Activated CD4-positive, CD25-positive, alpha-beta regulatory T cell treated with anti-CD3 and anti-CD28 coated beads, Interleukin-2, amount 50 U/mL, for 72 hours (primary cell): ENCODE results near the gene KCNQ1.
A peak's percentile ranks its signal among the peaks of the same experiment; 100 is the strongest.

Source experiments
- DNase-seq: peaks from one replicate; pipeline ENCODE4 v3.0.0; 2021

KCNQ1 gene

GRCh38 chr11:2574043-2574552 lies 129.3 kb downstream of the KCNQ1 start:
- no peak for DNase-seq

DNA sequence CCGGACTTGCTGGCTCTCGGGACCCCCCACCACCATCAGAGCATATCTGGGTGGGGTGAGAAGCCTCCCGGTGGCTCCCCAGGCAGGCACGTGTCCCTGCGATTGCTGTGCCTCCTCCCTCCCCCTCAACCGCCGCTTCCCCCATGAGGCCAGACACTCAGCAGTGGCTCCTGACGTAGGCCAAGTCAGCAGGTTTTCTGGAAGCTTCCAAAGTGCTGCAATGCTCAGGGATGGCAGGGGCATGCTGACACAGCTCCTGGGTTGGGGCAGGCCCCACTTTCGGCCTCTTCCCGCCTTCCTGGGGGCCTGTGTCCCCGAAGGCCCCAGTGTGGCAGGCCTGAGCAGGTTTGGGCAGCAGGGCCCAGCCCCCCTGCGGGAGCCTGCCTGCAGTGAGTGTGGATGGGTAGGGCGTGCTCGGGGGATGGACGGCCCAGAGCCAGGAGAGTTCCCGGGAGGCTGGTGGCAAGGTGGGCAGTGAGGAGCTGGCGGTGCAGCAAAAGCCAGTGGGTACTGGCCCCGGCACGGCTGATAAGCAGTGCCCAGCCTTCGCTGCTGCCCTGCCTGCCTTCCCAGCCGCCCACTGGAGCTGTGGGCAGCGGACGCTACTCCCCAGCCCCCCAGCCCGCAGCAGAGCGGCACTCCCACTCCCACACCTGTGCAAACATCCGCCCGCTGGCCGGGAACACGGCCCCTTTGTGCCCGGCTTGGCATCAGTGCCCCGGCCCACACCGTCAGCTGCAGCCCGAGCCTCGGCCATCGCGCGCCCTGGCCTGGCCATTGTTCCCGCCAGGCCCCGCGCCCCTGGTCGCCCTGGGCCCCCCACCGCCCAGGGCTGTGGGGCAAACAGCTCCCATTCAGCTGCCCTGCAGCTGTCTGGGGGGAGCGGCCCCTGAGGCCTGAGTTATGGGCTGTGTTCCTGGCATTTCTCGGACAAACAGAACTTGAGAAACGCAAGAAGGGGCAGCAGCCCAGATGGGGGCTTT lies 130.0 kb downstream of the KCNQ1 start:
- peak; percentile 24 for DNase-seq

DNA sequence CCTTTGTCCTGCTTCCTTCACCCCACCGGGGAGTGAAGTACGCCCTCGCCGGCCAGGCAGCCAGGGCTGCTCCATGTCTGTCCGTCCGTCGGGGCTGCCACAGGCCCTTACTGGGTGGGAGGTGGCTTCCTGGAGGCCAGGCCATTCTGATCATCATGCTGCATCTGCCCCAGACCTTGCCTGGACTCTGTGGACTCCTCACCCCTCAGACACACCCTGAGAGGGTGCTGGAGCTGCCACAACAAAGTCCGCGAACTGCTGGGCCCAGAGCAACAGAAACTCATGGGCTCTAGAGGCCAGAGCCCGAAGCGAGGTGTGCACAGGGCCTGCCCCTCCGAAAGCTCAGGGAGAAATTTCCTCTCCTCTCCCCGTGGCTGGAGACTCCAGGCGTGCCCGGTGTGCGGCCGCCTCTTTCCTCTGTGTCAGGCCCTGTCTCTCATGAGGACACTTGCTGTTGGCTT lies 130.8 kb downstream of the KCNQ1 start:
- no peak for DNase-seq

DNA sequence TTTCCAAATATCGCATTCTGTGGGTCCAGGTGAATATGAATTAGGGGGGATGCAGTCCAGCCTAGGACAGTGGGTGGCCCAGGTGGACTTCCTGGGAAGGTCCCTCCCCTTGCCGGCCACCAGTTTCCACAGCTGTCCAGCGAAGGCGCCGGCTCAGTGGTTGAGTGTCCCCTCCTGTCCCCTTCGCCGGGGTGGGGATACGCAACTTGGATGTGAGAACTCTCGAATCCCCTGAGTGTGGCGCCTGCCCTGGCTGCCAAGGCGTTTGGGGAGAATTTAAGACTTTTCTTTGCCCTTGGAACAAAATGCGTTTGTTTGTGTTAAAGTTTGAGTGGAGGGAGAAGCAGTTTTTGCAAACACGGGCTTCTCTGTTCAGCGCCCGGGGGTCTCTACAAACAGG lies 131.3 kb downstream of the KCNQ1 start:
- DNase-seq, result no peak

DNA sequence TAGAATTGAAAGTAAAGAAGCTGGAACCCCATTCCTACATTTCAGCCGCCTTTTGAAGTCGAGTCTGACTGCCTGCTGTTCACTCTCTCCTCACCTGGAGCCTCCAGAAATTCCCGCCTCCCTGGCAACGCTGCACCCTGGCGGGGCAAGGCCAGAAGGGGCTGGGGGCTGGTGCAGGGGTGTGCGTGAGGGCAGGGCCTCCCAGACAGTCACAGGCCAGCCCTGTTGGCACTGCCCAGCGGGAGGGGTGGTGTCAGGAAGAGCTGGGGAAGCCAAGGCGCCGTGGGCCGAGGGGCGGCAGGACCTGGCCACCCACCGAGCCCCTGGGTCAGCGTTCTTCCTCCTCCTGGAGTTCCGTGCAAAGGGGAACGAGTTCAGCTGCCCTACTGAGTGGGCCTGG lies 131.7 kb downstream of the KCNQ1 start:
- no peak for DNase-seq

- peak; percentile 25 for DNase-seq
Observed at GRCh38 chr11:2577031-2577990, 132.5 kb downstream of the KCNQ1 start.

- DNase-seq, result peak; percentile 25
Observed at GRCh38 chr11:2577991-2578928, 133.5 kb downstream of the KCNQ1 start.

GRCh38 chr11:2578929-2579270 lies 134.1 kb downstream of the KCNQ1 start:
- peak; percentile 11 for DNase-seq

GRCh38 chr11:2579315-2580060 lies 134.7 kb downstream of the KCNQ1 start:
- no peak for DNase-seq

DNA sequence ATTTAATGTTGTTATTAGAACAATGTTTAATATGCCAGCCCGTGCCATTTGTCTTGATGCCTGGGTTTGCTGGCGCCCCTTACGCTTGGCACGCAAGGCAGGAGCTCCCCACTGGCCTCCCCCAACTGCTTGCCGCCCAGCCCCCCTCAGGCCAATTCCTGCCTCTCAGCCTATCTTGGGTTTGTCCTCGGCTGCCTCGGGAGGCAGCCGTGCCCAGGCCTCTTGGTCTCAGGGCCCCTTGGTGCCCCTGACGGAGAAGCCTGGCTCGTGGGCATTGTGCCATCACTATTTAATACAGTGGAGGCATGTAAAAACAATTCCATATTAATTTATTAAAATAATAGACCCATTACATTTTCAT lies 135.2 kb downstream of the KCNQ1 start:
- DNase-seq, result no peak

DNA sequence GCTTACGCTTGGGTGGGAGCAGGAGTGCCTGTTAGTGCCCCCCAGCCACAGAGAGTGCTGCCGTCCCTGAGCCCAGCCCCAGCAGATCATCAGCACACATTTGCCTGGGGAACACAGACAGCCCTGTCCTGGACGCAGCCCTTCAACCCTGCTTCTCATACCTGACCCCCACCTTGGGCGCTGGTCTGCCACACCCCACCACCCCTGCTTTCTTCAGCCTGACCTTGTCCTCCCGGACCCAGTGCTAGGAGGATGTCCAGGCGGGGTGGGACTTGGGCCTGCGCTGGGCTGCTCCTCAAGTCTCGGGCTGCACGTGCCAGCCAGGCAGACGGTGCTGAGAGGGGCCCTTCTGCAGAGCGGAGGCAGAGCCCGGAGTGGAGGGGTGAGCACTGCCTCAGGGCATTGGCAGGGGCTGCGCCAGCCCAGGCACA lies 135.8 kb downstream of the KCNQ1 start:
- DNase-seq, result peak; percentile 13

DNA sequence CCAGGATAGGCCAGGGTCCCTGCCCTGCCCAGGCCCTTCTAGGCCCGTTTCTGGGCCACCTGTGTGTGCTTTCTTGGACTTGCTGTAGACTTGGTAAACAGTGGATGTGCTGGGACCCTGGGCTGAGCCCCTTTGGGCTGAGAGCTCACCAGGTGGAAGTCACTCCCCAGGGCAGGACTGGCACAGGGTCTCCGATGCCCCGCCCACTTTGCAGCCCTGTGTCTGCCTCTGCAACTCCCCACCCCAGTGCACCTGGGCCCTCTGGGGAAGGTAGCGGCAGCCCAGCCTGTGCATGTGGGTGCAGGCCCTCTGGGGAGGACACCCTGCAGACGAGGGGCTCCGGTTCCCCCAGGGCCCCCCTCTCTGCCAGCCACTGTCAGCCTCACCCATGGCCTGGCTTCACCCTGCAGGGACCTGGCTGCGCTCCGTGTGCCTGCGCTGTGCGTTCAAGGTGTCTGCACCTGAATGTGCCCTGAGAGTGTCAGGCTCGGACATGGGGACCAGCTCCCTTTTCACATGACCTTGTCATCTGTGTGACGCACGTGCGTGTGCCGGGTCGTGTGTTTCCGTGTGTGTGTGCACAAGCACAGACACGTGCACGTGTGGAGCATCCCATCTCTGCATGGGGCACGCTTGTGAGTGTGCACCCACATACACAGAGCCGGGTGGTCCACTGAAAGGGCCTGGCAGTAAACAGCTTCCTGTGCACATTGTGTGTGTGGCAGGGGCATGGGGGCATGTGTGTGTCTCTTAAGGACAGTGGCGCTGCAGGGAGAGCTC lies 136.5 kb downstream of the KCNQ1 start:
- peak; percentile 25 for DNase-seq

- peak; percentile 19 for DNase-seq
Observed at GRCh38 chr11:2581931-2582350, 137.1 kb downstream of the KCNQ1 start.

DNA sequence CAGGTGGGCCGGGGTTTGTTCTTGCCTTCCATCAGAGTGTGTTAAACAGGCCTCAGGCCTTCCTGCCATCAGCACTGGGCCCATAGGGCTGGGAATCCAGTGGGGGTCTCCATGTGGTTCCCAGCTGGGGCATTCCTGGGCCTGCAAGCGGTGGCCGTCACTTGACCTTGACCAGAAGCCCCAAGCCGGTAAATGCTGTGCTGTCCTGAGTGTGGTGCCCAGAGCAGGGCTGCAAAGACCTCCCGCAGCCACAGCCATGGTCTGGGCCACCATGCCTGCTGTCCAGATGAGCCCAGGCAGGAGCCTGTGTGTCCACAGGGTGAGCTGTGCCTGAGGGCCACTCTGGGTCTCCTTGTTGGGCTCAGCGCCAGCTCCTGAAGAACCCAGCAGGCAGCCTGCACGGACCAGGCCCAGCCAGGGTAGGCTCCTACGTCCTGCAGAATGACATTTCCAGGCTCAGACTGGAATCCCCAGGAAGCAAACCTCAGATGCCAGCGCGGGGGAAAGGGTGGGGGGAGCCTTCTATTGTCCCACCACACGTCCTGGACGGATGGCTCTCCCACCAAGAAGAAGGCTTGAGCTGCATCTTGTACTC lies 137.6 kb downstream of the KCNQ1 start:
- DNase-seq, result peak; percentile 25

GRCh38 chr11:2582946-2583604 lies 138.3 kb downstream of the KCNQ1 start:
- DNase-seq, result peak; percentile 21

DNA sequence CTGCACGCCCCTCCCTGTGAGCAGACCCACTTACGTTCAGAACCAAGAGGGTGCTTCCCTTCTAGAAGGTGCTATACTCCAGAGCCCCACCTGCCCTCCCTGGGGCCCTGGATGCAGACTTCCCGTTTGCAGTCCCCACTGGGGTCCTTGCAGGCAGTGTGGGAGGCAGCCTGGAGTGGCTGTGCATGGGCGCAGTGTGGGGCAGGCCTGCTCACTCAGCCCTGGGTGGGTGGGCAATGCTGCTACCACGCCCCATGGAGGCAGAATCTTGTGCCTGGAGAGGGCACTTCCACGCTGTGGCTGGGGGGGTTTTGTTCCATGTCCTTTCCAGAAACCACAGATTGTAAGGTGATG lies 138.8 kb downstream of the KCNQ1 start:
- peak; percentile 14 for DNase-seq

- no peak for DNase-seq
Observed at GRCh38 chr11:2584434-2584811, 139.6 kb downstream of the KCNQ1 start.

- DNase-seq, result peak; percentile 18
Observed at GRCh38 chr11:2584812-2585565, 140.2 kb downstream of the KCNQ1 start.

DNA sequence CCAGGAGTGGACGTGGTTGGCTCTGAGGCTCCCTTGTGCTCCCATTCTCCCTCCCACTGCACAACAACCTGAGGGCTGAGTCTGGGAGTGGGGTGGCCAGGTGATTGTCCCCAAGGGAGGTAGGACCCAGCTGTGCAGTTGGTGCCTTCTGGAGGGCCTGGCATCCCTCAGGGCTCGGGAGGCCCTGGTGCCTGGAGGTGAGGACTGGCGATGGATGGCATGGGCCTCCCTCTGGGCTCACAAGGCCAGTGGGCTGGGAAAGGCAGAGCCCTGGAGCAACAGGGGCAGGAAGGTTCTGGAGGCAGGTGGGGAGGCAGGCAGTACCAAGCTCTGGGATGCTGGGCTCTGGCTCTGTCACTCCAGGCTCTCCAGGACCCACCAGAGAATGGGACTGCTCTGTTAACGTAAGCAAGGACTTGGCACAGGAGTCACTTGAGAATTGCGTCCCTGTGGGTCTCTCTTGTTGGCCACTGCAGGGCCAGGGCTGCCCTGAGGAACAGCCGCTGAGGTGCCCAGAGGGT lies 140.8 kb downstream of the KCNQ1 start:
- DNase-seq, result peak; percentile 19
